Glutamatergic neuron (in vitro differentiated cells): ENCODE measurements around the gene SUSD4. TPM values are rescaled to one million over a fixed set of nuclear protein-coding genes. Genes with fewer than 3 reads are reported as not detected.

Experiments used
- DNase-seq: peaks from one replicate; pipeline ENCODE4 v3.0.0; 2022
- H3K27ac Mint-ChIP-seq: one replicate; pipeline ENCODE4 v1.8.0; 2020; ENCODE audit warnings: mild to moderate bottlenecking, mixed read lengths, inconsistent platforms; ENCODE audit not compliant: unreplicated experiment
- H3K27me3 Mint-ChIP-seq: one replicate; pipeline ENCODE4 v1.8.0; 2020; ENCODE audit warnings: mild to moderate bottlenecking, moderate library complexity, mixed read lengths, inconsistent platforms; ENCODE audit not compliant: unreplicated experiment
- H3K36me3 Mint-ChIP-seq: one replicate; pipeline ENCODE4 v1.8.0; 2020; ENCODE audit warnings: mild to moderate bottlenecking, mixed read lengths, inconsistent platforms; ENCODE audit not compliant: unreplicated experiment
- H3K4me1 Mint-ChIP-seq: one replicate; pipeline ENCODE4 v1.8.0; 2020; ENCODE audit warnings: mild to moderate bottlenecking, low read depth, mixed read lengths, inconsistent platforms; ENCODE audit not compliant: unreplicated experiment
- H3K4me3 Mint-ChIP-seq: one replicate; pipeline ENCODE4 v1.8.0; 2020; ENCODE audit warnings: mild to moderate bottlenecking, mixed read lengths, inconsistent platforms; ENCODE audit not compliant: unreplicated experiment
- H3K9me3 Mint-ChIP-seq: one replicate; pipeline ENCODE4 v1.8.0; 2020; ENCODE audit warnings: mild to moderate bottlenecking, moderate library complexity, mixed read lengths, inconsistent platforms; ENCODE audit not compliant: unreplicated experiment
- CTCF ChIP-seq: fragments of 200-600 bp; sonication (generic); IDR thresholded peaks from one replicate; pipeline ENCODE4 v1.5.0; 2021; ENCODE audit not compliant: partially characterized antibody, unreplicated experiment
- total RNA-seq: library from RNA; stranded (reverse); fragmentation: NEBNext Ultra II Directional; extraction: Animal tissue kit (Norgen Biotek cat#: 25700); gene quantifications from one replicate; pipeline ENCODE4 v1.2.1, GENCODE V29; 2021; ENCODE audit not compliant: unreplicated experiment

Gene SUSD4
- total RNA-seq, 1 donor from 2014 or later: 0.47 TPM

GRCh38 chr1:223219846-223220610 lies 143.9 kb downstream of the SUSD4 start:
- peaks cover 21% of the 10 kb centered on the region for H3K36me3 Mint-ChIP-seq
- no peak overlapping the region for H3K27ac Mint-ChIP-seq
- peaks cover 8% of the 10 kb centered on the region for H3K9me3 Mint-ChIP-seq
- DNase-seq: no peak
- H3K27me3 Mint-ChIP-seq: peaks cover 18% of the 10 kb centered on the region
- no peak overlapping the region for H3K4me3 Mint-ChIP-seq
- no peaks in the 10 kb centered on the region for H3K4me1 Mint-ChIP-seq
- no peak for TF ChIP-seq CTCF

GRCh38 chr1:223219318-223219635 lies 144.7 kb downstream of the SUSD4 start:
- H3K27ac Mint-ChIP-seq: no peak overlapping the region
- TF ChIP-seq CTCF: no peak
- DNase-seq: no peak
- H3K27me3 Mint-ChIP-seq: peaks cover 16% of the 10 kb centered on the region
- H3K36me3 Mint-ChIP-seq: peaks cover 21% of the 10 kb centered on the region
- H3K9me3 Mint-ChIP-seq: peaks cover 8% of the 10 kb centered on the region
- no peaks in the 10 kb centered on the region for H3K4me1 Mint-ChIP-seq
- no peak overlapping the region for H3K4me3 Mint-ChIP-seq

- peaks cover 11% of the 10 kb centered on the region for H3K9me3 Mint-ChIP-seq
- peaks cover 12% of the 10 kb centered on the region for H3K4me1 Mint-ChIP-seq
- H3K27me3 Mint-ChIP-seq: peaks cover 14% of the 10 kb centered on the region
- no peak for DNase-seq
- no peak for TF ChIP-seq CTCF
- no peak overlapping the region for H3K27ac Mint-ChIP-seq
- no peak overlapping the region for H3K4me3 Mint-ChIP-seq
- peaks cover 21% of the 10 kb centered on the region for H3K36me3 Mint-ChIP-seq
Measured at GRCh38 chr1:223217781-223218180, 146.2 kb downstream of the SUSD4 start.

- Mint-ChIP-seq H3K36me3 (peaks cover 21% of the 10 kb centered on the region), H3K4me3 (no peak overlapping the region), H3K27me3 (peaks cover 17% of the 10 kb centered on the region), H3K27ac (no peak overlapping the region), H3K4me1 (peaks cover 19% of the 10 kb centered on the region), H3K9me3 (peaks cover 15% of the 10 kb centered on the region)
- TF ChIP-seq CTCF: no peak
- no peak for DNase-seq
Measured at GRCh38 chr1:223216531-223217205, 147.3 kb downstream of the SUSD4 start.

DNA sequence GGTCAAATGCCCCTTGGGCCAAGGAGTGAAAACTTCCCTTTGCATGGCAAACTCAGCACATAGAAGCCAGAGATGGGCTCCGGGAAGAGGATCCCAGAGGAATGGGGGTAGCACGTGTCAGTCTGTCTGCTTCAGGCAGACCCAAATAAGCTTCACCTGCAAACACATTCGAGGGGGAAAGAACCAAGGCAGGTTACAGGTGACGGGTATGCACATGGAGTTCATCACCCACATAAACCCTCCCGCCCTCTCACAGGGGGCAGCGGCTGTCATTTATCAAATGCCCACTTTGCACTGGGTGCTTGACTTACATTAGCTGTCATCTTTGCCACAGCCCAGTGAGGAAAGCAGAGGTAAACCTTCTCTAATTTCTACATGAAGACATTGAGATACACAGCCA lies 147.9 kb downstream of the SUSD4 start:
- peaks cover 20% of the 10 kb centered on the region for H3K36me3 Mint-ChIP-seq
- no peak for TF ChIP-seq CTCF
- no peak overlapping the region for H3K4me3 Mint-ChIP-seq
- H3K4me1 Mint-ChIP-seq: peaks cover 25% of the 10 kb centered on the region
- H3K27ac Mint-ChIP-seq: no peak overlapping the region
- no peak for DNase-seq
- H3K27me3 Mint-ChIP-seq: peaks cover 17% of the 10 kb centered on the region
- H3K9me3 Mint-ChIP-seq: peaks cover 15% of the 10 kb centered on the region
